8988T (cell line): Measurements from ENCODE around the gene MAML3.

ENCODE experiments used
- DNase-seq: peaks from one replicate; pipeline ENCODE4 v3.0.0; 2011

MAML3 gene

GRCh38 chr4:140154572-140154891, 548 bp upstream of the MAML3 start:
- DNase-seq = no peak

GRCh38 chr4:140153419-140153717, 616 bp downstream of the MAML3 start:
- DNase-seq = no peak

GRCh38 chr4:140152751-140153418, 1.1 kb downstream of the MAML3 start:
- no peak for DNase-seq

GRCh38 chr4:140152013-140152703, 1.8 kb downstream of the MAML3 start:
- peak; percentile 42 for DNase-seq

- DNase-seq = peak; percentile 54
These were observed 2.3 kb downstream of the MAML3 start for GRCh38 chr4:140151699-140152012.

GRCh38 chr4:140150886-140151698, 2.9 kb downstream of the MAML3 start:
- DNase-seq = no peak

- DNase-seq = no peak
These were observed 3.4 kb downstream of the MAML3 start for GRCh38 chr4:140150636-140150885.

- no peak for DNase-seq
These were observed 3.9 kb downstream of the MAML3 start for GRCh38 chr4:140149846-140150635.

- DNase-seq = no peak
These were observed 9.9 kb downstream of the MAML3 start for GRCh38 chr4:140144050-140144449.

- DNase-seq = no peak
These were observed 12.7 kb downstream of the MAML3 start for GRCh38 chr4:140141210-140141835.

- no peak for DNase-seq
These were observed 13.4 kb downstream of the MAML3 start for GRCh38 chr4:140140566-140140965.

- DNase-seq = no peak
These were observed 15.6 kb downstream of the MAML3 start for GRCh38 chr4:140138428-140138827.

GRCh38 chr4:140137671-140138070, 16.3 kb downstream of the MAML3 start:
- no peak for DNase-seq

GRCh38 chr4:140136509-140136908, 17.5 kb downstream of the MAML3 start:
- DNase-seq = no peak

- DNase-seq = no peak
These were observed 18.4 kb downstream of the MAML3 start for GRCh38 chr4:140135529-140136088.

- DNase-seq = no peak
These were observed 19.1 kb downstream of the MAML3 start for GRCh38 chr4:140134746-140135425.

- DNase-seq = no peak
These were observed 20.4 kb downstream of the MAML3 start for GRCh38 chr4:140133576-140133975.

- DNase-seq = no peak
These were observed 22.2 kb downstream of the MAML3 start for GRCh38 chr4:140131675-140132229.

GRCh38 chr4:140130677-140131076, 23.3 kb downstream of the MAML3 start:
- DNase-seq = no peak

GRCh38 chr4:140127422-140127821, 26.6 kb downstream of the MAML3 start:
- DNase-seq = no peak

GRCh38 chr4:140126261-140126660, 27.7 kb downstream of the MAML3 start:
- DNase-seq = no peak

GRCh38 chr4:140125374-140125773, 28.6 kb downstream of the MAML3 start:
- DNase-seq = no peak
